AG04450 (cell line): ENCODE data around the gene DPYSL4. TPM values are rescaled to one million over a fixed set of nuclear protein-coding genes. Genes with fewer than 3 reads are reported as not detected.

Experiments used
- CTCF ChIA-PET: fragments of 300-600, 350-600 bp; formaldehyde crosslinking; extraction: SDS; loops from one replicate; lab custom pipeline; 2022; ENCODE audit warnings: antibody characterized with exemption, inconsistent platforms; lab: Charles Lee
- POLR2A ChIA-PET: fragments of 350-600 bp; formaldehyde crosslinking; extraction: SDS; loops from one replicate; lab custom pipeline; 2021; ENCODE audit warnings: antibody characterized with exemption, inconsistent platforms; lab: Yijun Ruan, JAX
- DNase-seq: peaks from one replicate; pipeline ENCODE4 v3.0.0-alpha.2; 2011; ENCODE audit warnings: low read depth, low spot score
- H3K27ac ChIP-seq: one replicate; pipeline ENCODE4 v1.5.1; 2012; ENCODE audit warnings: low read depth, low read length, control low read depth
- H3K27me3 ChIP-seq: one replicate; pipeline ENCODE4 v1.6.0; 2012; ENCODE audit warnings: low read length; ENCODE audit not compliant: control insufficient read depth, insufficient read depth
- H3K4me3 ChIP-seq: 2 replicates; pipeline ENCODE4 v1.5.1; 2011; ENCODE audit warnings: mild to moderate bottlenecking, low read depth, low read length, control low read depth
- H3K9me3 ChIP-seq: 2 replicates; pipeline ENCODE4 v1.5.1; 2012; ENCODE audit warnings: low read length; ENCODE audit not compliant: control insufficient read depth, insufficient read depth
- CTCF ChIP-seq: IDR thresholded peaks from 2 replicates; pipeline ENCODE4 v1.5.1; 2011; ENCODE audit warnings: low read depth, low read length, control low read depth, inconsistent platforms
- polyA plus RNA-seq: library from polyadenylated mRNA; depleted of rRNA; stranded (reverse); fragments of >200 nt; gene quantifications from 2 replicates; pipeline ENCODE4 v1.2.3, GENCODE V29; 2011

Gene DPYSL4
- polyA plus RNA-seq, 1 experiment: 9.0 TPM

DNA sequence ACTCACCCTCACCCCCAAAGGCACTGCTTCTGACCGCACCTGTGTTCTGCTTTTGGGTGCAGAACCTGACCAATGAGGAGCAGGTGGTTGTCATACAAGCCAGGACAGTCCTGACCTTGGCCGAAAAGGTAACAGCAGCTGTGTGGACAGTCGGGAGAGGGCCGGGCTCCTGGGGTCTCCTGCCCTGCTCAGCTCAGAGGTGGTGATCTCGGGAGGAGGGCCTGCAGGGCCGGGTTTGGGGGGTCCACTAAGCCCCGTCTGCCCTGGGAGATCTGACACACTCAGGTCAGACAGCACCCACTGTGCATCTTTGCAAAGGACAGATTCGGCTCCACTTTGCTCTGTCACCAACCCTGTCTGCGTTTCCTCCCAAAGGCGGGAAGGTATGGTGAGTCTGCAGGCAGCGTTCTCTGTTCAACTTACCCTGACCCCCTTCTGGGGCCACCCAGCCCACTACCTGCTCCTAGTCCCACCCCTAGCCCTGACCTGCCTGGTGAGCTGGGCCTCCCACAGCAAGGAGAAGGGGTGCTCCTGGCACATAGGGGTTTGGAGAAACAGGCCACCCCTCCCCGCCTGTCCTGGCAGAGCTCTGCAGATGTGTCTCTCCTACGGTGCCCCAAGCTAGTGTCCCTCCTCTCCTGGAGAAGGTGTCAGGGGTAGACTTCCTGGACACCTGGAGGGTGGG is 33.7 kb upstream of the DPYSL4 start:
- no peak overlapping the region for H3K4me3 ChIP-seq
- no peaks in the 10 kb centered on the region; the same call in 1 of the 2 replicates for H3K9me3 ChIP-seq
- CTCF ChIA-PET: no interaction called here
- no peaks in the 10 kb centered on the region for H3K27me3 ChIP-seq
- no peak for TF ChIP-seq CTCF
- POLR2A ChIA-PET: no interaction called here
- no peak overlapping the region for H3K27ac ChIP-seq
- DNase-seq: no peak

GRCh38 chr10:132153616-132154217 is 33.0 kb upstream of the DPYSL4 start:
- CTCF ChIA-PET: no interaction called here
- POLR2A ChIA-PET: no interaction called here
- no peak for TF ChIP-seq CTCF
- H3K9me3 ChIP-seq: no peaks in the 10 kb centered on the region; the same call in 1 of the 2 replicates
- no peak overlapping the region for H3K4me3 ChIP-seq
- no peak for DNase-seq
- H3K27me3 ChIP-seq: no peaks in the 10 kb centered on the region
- H3K27ac ChIP-seq: no peak overlapping the region

- no peak for TF ChIP-seq CTCF
- Histone ChIP-seq H3K9me3 (no peaks in the 10 kb centered on the region; the same call in 1 of the 2 replicates), H3K4me3 (no peak overlapping the region), H3K27me3 (no peaks in the 10 kb centered on the region), H3K27ac (no peak overlapping the region)
- DNase-seq: no peak
- POLR2A ChIA-PET: no interaction called here
- CTCF ChIA-PET: no interaction called here
Measured at GRCh38 chr10:132154440-132154839, 32.3 kb upstream of the DPYSL4 start.

DNA sequence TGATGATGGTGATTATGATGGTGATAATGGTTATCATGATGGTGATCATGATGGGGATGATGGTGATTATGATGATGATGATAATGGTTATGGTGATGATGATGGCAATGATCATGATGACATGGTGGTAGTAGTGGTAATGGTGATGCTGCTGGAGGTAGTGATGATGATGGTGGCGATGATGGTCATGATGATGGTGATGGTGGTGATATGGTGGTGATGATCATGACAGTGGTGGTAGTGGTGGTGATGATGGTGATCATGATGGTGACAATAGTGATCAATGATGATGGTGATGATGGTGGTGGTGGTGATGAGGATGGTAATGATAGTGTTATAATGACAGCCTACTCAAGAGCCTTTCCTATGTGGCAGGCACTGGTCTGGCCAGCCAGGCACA is 31.8 kb upstream of the DPYSL4 start:
- H3K27me3 ChIP-seq: no peaks in the 10 kb centered on the region
- POLR2A ChIA-PET: no interaction called here
- CTCF ChIA-PET: no interaction called here
- no peak for TF ChIP-seq CTCF
- DNase-seq: no peak
- H3K27ac ChIP-seq: no peak overlapping the region
- H3K4me3 ChIP-seq: no peak overlapping the region
- H3K9me3 ChIP-seq: no peaks in the 10 kb centered on the region; the same call in 1 of the 2 replicates

DNA sequence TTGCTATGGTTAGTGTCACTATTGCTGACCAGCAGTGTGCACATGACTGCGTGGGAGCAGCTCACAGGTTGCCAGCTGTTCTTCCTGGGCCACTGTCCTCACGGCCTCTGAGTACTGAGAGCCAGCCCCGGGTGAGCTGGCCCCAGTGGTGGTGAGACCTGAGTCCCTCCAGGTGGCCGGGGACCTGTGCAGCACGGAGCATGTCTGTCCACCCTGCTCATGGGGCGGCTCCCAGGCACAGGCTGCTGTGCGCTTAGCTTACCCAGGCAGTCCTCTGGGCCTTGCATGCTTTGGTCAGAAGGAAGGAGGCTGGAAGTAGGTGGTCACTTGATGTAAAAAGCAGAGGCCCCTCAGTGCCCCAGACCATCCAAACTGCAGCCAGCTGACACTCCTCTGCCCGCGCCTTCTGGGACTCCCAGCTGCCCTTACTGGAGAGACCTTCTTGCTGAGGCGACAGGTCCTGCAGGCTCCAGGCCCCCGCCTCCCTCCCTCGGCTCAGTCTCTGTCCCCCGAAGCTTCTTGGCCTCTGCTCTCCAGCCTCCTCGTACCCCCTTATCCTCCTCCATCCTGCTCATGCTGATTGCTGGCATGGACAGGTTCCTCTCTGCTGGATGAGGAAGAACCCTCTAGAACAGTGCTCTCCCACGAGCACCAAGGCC is 30.9 kb upstream of the DPYSL4 start:
- POLR2A ChIA-PET: no interaction called here
- no peak for TF ChIP-seq CTCF
- Histone ChIP-seq H3K27me3 (no peaks in the 10 kb centered on the region), H3K9me3 (no peaks in the 10 kb centered on the region; the same call in 1 of the 2 replicates), H3K4me3 (no peak overlapping the region), H3K27ac (no peak overlapping the region)
- no peak for DNase-seq
- CTCF ChIA-PET: no interaction called here
